Stimulated activated naive B cell treated with anti-CD40 and anti-IgM and Interleukin-4, amounts not matched to agents 10 μg/mL and 1 μg/mL and 100 μg/mL, for 72 hours (primary cell): Measurements from ENCODE around the gene RAB36.

Experiments used
- ATAC-seq, 2 donors: fragments of 150-1000 bp; cut with Tn5 transposase; replicated peaks; 2 replicates each; pipeline ENCODE4 v1.10.0; 2021; ENCODE audit warnings: moderate library complexity in 1 of 2
- DNase-seq: peaks from one replicate; pipeline ENCODE4 v3.0.0; 2021
- H3K27ac Mint-ChIP-seq: one replicate; pipeline ENCODE4 v1.8.0; 2022; ENCODE audit warnings: mild to moderate bottlenecking, mixed read lengths
- H3K27me3 Mint-ChIP-seq, 2 donors: one replicate each; pipeline ENCODE4 v1.8.0; 2022; ENCODE audit warnings: mixed read lengths in 2 of 2
- H3K36me3 Mint-ChIP-seq, 2 donors: one replicate each; pipeline ENCODE4 v1.8.0; 2022; ENCODE audit warnings: mixed read lengths in 2 of 2, mild to moderate bottlenecking in 1 of 2
- H3K4me1 Mint-ChIP-seq, 2 donors: one replicate each; pipeline ENCODE4 v1.8.0; 2022; ENCODE audit warnings: mixed read lengths in 2 of 2, mild to moderate bottlenecking in 1 of 2
- H3K4me3 Mint-ChIP-seq, 2 donors: one replicate each; pipeline ENCODE4 v1.8.0; 2022; ENCODE audit warnings: mild to moderate bottlenecking in 2 of 2, mixed read lengths in 2 of 2, moderate library complexity in 1 of 2
- H3K9me3 Mint-ChIP-seq, 2 donors: one replicate each; pipeline ENCODE4 v1.8.0; 2022; ENCODE audit warnings: mixed read lengths in 2 of 2, mild to moderate bottlenecking in 1 of 2

Gene RAB36

DNA sequence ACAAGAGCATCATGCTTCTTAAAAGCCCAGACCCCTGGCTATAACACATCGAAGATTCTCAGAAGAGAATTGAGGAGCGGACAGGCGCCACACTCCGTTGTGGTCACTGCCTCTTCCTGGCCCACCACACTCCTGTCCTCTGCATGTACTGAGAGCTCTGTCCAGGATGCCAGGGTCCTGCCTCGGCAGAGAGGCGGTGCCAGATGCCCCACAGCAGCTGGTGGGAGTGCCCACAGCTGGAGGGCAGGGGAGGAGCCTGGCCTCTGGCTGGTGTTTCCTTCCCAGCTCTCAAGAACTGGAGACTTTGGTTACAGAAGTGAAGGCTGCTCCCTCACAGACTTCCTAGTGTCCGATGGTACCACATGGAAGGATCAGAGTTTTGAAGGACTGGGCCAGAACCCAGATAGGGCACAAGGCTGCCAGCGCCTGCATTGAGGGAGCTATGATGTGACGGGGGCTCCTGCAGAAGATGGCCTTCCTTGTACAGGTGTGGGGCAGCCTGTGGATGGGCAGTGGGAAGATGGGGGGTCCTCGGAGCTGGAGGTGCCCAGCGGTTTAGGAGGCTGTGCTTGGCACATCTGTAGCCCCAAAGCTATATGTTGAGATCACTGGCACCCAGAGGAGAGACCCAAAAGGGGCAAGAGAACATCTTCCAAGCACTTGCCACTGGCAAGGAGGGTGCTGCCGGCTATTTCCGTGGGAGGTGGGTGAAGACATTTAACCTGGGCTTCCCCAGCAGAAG is 22.9 kb upstream of the RAB36 start:
- Mint-ChIP-seq H3K27ac (no peak overlapping the region), H3K36me3 (peaks cover 0 to 4% of the 10 kb centered on the region in 2 donors), H3K9me3 (no peaks in the 10 kb centered on the region), H3K4me3 (no peak overlapping the region), H3K27me3 (no peaks in the 10 kb centered on the region), H3K4me1 (peaks cover 8 to 19% of the 10 kb centered on the region in 2 donors)
- DNase-seq (no peak), ATAC-seq (no peak)

- Mint-ChIP-seq H3K27ac (no peak overlapping the region), H3K27me3 (no peaks in the 10 kb centered on the region), H3K36me3 (peaks cover 0 to 4% of the 10 kb centered on the region in 2 donors), H3K4me3 (no peak overlapping the region), H3K9me3 (no peaks in the 10 kb centered on the region), H3K4me1 (peaks cover 11 to 20% of the 10 kb centered on the region in 2 donors)
- DNase-seq (no peak), ATAC-seq (no peak)
Measured at GRCh38 chr22:23122992-23123803, 22.1 kb upstream of the RAB36 start.

GRCh38 chr22:23123804-23124254 is 21.4 kb upstream of the RAB36 start:
- H3K4me3 Mint-ChIP-seq, result no peak overlapping the region
- ATAC-seq, result no peak
- H3K36me3 Mint-ChIP-seq, result peaks cover 0 to 4% of the 10 kb centered on the region in 2 donors
- DNase-seq, result no peak
- H3K27ac Mint-ChIP-seq, result no peak overlapping the region
- no peaks in the 10 kb centered on the region for H3K9me3 Mint-ChIP-seq
- peaks cover 12 to 26% of the 10 kb centered on the region in 2 donors for H3K4me1 Mint-ChIP-seq
- no peaks in the 10 kb centered on the region for H3K27me3 Mint-ChIP-seq

- peak overlapping the region; percentile 77 for H3K27ac Mint-ChIP-seq
- peaks cover 0 to 4% of the 10 kb centered on the region in 2 donors for H3K36me3 Mint-ChIP-seq
- no peak for ATAC-seq
- H3K9me3 Mint-ChIP-seq, result no peaks in the 10 kb centered on the region
- H3K27me3 Mint-ChIP-seq, result no peaks in the 10 kb centered on the region
- peaks cover 6 to 16% of the 10 kb centered on the region in 2 donors for H3K4me1 Mint-ChIP-seq
- H3K4me3 Mint-ChIP-seq, result no peak overlapping the region
- no peak for DNase-seq
Measured at GRCh38 chr22:23124611-23125511, 20.4 kb upstream of the RAB36 start.

DNA sequence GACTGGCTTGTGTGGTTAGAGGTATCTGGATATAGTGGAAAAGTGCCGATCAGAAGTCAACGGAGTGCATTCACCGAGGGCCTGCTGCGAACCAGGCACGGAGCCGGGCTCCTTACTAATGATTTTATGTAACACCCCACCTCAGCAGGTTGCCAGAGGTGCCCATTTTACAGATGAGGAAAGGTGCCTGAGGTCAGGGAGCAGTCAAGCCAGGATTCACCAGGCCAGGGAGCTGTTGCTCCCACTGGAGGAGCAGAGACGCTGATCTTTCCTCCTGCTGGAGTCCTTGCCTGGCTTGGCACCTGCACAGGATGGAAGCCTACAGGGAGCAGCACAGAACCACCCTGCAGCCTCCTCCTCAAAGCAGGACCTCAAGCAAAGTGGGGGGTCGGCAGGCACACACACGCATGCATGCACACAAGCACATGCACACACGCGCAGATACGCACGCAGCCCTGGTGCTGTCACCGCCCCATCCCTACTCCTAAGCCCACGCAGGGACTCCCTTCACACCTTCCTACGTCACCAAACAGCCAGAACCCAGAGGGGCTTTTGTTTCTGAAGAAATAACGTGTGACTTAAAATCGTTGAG is 19.7 kb upstream of the RAB36 start:
- Mint-ChIP-seq H3K9me3 (no peaks in the 10 kb centered on the region), H3K27me3 (no peaks in the 10 kb centered on the region), H3K4me1 (peaks cover 6 to 9% of the 10 kb centered on the region in 2 donors), H3K36me3 (peaks cover 0 to 2% of the 10 kb centered on the region in 2 donors), H3K4me3 (no peak overlapping the region), H3K27ac (peak overlapping the region; percentile 77)
- DNase-seq (no peak), ATAC-seq (no peak)

DNA sequence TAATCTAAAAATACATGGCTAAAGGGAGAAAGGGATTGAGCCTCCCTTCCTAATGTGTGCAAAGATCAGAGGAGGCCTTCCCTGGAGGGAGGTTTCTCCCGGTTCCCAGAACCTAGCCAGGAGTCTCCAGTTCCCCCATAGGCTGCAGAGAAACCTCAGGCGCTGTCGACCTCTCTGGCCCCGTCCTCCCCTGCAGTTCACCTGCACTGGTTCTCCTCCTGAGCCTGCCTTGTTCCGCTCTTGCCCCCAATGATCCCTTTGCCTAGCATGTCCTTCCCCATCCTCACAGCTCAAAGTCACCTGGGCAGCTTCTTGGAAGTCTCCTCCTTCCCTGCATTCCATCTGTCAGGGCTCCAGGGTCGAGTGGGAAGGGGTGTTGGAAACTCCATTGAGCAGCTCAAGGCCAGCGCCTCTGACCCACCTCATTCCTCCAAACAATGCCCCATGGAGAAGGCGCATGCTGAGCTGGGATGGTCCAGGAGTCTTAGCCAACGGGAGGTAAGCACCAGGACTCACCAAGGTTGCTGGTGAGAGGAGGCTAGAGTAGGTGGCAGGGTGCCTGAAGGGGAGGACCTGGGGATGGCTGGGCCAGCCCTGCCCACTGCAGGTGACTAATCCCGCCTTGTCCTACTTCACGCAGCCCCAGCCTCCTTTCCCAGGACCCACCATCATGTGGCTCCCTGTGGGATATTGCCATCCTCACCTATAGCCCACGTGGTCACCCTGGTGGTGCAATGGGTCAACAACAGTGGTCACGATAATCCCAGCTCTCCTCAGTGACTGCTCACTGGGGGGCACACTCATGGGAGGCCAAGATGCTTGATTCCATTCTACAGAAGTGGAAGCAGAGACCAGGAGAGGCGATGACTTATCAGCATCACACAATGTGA is 18.9 kb upstream of the RAB36 start:
- ATAC-seq (no peak), DNase-seq (no peak)
- H3K4me3 Mint-ChIP-seq, result no peak overlapping the region
- H3K36me3 Mint-ChIP-seq, result peaks cover 0 to 2% of the 10 kb centered on the region in 2 donors
- H3K27ac Mint-ChIP-seq, result no peak overlapping the region
- peaks cover 6 to 7% of the 10 kb centered on the region in 2 donors for H3K4me1 Mint-ChIP-seq
- no peaks in the 10 kb centered on the region for H3K9me3 Mint-ChIP-seq
- H3K27me3 Mint-ChIP-seq, result no peaks in the 10 kb centered on the region

GRCh38 chr22:23127055-23127756 is 18.1 kb upstream of the RAB36 start:
- Mint-ChIP-seq H3K4me3 (no peak overlapping the region), H3K27me3 (no peaks in the 10 kb centered on the region), H3K4me1 (peaks cover 6 to 7% of the 10 kb centered on the region in 2 donors), H3K36me3 (peaks cover 0 to 2% of the 10 kb centered on the region in 2 donors), H3K9me3 (no peaks in the 10 kb centered on the region), H3K27ac (no peak overlapping the region)
- no peak for DNase-seq
- no peak for ATAC-seq

DNA sequence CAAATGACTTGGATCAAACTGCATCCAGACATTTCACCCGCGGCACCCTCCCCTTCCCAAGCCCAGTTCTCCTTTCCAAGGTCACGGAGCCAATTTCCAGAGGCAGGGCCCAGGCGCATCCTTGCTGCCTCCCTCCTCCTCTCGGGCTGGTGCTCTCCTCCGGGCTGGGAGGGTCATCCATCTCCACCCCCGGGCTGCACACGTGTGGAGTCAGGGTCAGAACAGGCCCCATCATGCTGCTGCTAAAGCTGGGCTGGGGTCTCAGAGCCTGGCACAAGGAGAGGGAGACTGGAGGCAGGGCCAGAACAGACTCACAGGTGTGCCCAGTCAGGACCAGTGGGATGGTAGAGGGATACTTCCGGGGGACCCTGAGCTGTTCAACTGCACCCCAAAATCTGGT is 17.5 kb upstream of the RAB36 start:
- no peaks in the 10 kb centered on the region for H3K27me3 Mint-ChIP-seq
- H3K4me1 Mint-ChIP-seq, result peaks cover 6 to 7% of the 10 kb centered on the region in 2 donors
- no peak overlapping the region for H3K27ac Mint-ChIP-seq
- peaks cover 0 to 2% of the 10 kb centered on the region in 2 donors for H3K36me3 Mint-ChIP-seq
- H3K4me3 Mint-ChIP-seq, result no peak overlapping the region
- no peak for ATAC-seq
- DNase-seq, result no peak
- H3K9me3 Mint-ChIP-seq, result no peaks in the 10 kb centered on the region

- H3K27me3 Mint-ChIP-seq, result no peaks in the 10 kb centered on the region
- H3K36me3 Mint-ChIP-seq, result no peaks in the 10 kb centered on the region
- no peak overlapping the region for H3K4me3 Mint-ChIP-seq
- ATAC-seq (peak; percentile 96 to 98), DNase-seq (peak; percentile 62)
- H3K4me1 Mint-ChIP-seq, result peaks cover 6 to 7% of the 10 kb centered on the region in 2 donors
- H3K9me3 Mint-ChIP-seq, result no peaks in the 10 kb centered on the region
- H3K27ac Mint-ChIP-seq, result no peak overlapping the region
Measured at GRCh38 chr22:23128269-23129108, 16.8 kb upstream of the RAB36 start.

DNA sequence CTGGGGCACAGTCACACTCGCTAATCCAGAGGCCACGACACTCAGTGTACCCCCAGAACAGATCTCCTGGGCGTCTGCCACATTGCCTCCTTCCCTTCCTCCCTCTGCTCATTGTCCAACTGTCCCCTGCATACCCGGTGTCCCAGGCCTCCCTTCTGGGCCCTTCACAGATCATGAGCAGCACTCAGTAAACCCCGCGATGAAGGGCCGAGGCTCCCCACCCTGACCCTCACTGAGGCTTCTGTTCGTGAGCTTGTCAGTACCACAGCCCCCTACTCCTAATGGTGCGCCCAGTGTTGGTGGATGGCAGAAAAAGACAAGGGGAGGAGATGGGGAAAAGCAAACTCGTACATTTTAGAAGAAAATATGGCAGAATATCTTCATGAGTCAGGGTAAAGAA is 16.1 kb upstream of the RAB36 start:
- H3K27ac Mint-ChIP-seq, result no peak overlapping the region
- ATAC-seq (no peak), DNase-seq (no peak)
- no peaks in the 10 kb centered on the region for H3K36me3 Mint-ChIP-seq
- H3K27me3 Mint-ChIP-seq, result no peaks in the 10 kb centered on the region
- H3K4me3 Mint-ChIP-seq, result no peak overlapping the region
- peaks cover 6 to 7% of the 10 kb centered on the region in 2 donors for H3K4me1 Mint-ChIP-seq
- H3K9me3 Mint-ChIP-seq, result no peaks in the 10 kb centered on the region

DNA sequence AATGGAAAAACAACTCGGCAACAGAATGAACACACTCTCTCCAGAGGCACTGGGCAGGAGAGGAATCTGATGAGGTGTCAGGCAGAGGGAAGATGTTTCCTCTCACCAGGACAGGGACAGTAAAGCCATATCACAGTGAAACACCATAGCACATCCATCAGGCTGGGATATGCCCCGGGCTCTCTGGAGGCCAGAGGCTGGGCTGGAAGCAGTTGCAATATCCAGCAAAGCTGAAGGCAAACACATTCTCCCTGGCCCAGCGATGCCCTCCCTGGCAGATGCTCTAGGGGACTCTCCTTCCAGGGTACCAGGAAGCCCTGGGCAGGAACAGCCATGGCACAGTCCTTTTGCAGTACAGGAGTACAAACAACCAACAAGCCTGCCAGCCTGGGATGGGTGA is 14.6 kb upstream of the RAB36 start:
- Mint-ChIP-seq H3K4me1 (peaks cover 6 to 7% of the 10 kb centered on the region in 2 donors), H3K4me3 (no peak overlapping the region), H3K9me3 (no peaks in the 10 kb centered on the region), H3K27ac (no peak overlapping the region), H3K27me3 (no peaks in the 10 kb centered on the region), H3K36me3 (no peaks in the 10 kb centered on the region)
- DNase-seq (no peak), ATAC-seq (no peak)

- no peaks in the 10 kb centered on the region for H3K9me3 Mint-ChIP-seq
- no peaks in the 10 kb centered on the region for H3K27me3 Mint-ChIP-seq
- H3K36me3 Mint-ChIP-seq, result no peaks in the 10 kb centered on the region
- peaks cover 10 to 11% of the 10 kb centered on the region in 2 donors for H3K4me1 Mint-ChIP-seq
- ATAC-seq, result no peak
- no peak for DNase-seq
- no peak overlapping the region for H3K27ac Mint-ChIP-seq
- H3K4me3 Mint-ChIP-seq, result no peak overlapping the region
Measured at GRCh38 chr22:23131931-23132330, 13.3 kb upstream of the RAB36 start.
